ENCODE results near the gene CST4. TPM values are rescaled to one million over a fixed set of nuclear protein-coding genes. Genes with fewer than 3 reads are reported as not detected.

CST4 gene
- total and polyA plus RNA-seq, 10 of the 15 experiments (the other 5 are each of a cell fraction or from before 2014, with no cell fraction given) = not detected

GRCh38 chr20:23659989-23660837 lies 28.6 kb downstream of the CST4 start:
- no peak overlapping the region for H3K4me2 ChIP-seq (ENCODE audit: control insufficient read depth, insufficient read depth)
- in situ Hi-C loops (cut with MboI) = no loop called here
- H3K9ac ChIP-seq (ENCODE audit: control insufficient read depth, insufficient read depth, low read length) = no peak overlapping the region
- no peak overlapping the region for H3K27ac ChIP-seq (ENCODE audit: control insufficient read depth, insufficient read depth)
- FAIRE-seq = no peak
- ATAC-seq = no peak
- no peak overlapping the region for H2AFZ ChIP-seq (ENCODE audit: control insufficient read depth, low read depth, low read length)
- ChIA-PET RAD21 (ENCODE audit: unreplicated experiment) (no interaction called here), POLR2A (no interaction called here), CTCF (no interaction called here), SMC1A (ENCODE audit: uncharacterized antibody, unreplicated experiment) (no interaction called here)
- H3K79me2 ChIP-seq (ENCODE audit: control insufficient read depth, insufficient read depth, low read length) = no peaks in the 10 kb centered on the region
- no peaks in the 10 kb centered on the region for H3K9me3 ChIP-seq (replicated peaks; ENCODE audit: control insufficient read depth, insufficient read depth, low read length)
- no peak for DNase-seq (ENCODE audit: low read depth, low spot score)
- H3K36me3 ChIP-seq (ENCODE audit: control insufficient read depth in 2 of 2, insufficient read depth in 2 of 2, low read length in 1 of 2) = no peaks in the 10 kb centered on the region
- H3K27me3 ChIP-seq (replicated peaks in 1 of 2; ENCODE audit: control insufficient read depth in 2 of 2, insufficient read depth in 2 of 2, low read length in 1 of 2) = no peaks in the 10 kb centered on the region
- TF ChIP-seq WRNIP1 (IDR thresholded peaks at IDR 0.05; ENCODE audit: borderline replicate concordance, low read depth, low read length) (no peak), GABPA (IDR thresholded peaks at IDR 0.05; ENCODE audit: low read depth) (no peak), FOS (IDR thresholded peaks at IDR 0.05; ENCODE audit: borderline replicate concordance, extremely low read depth, insufficient read length) (no peak), PKNOX1 (IDR thresholded peaks at IDR 0.05) (no peak), SMAD5 (IDR thresholded peaks at IDR 0.05; ENCODE audit: low read depth) (no peak), ZBTB33 (IDR thresholded peaks at IDR 0.05) (no peak), RB1 (IDR thresholded peaks at IDR 0.05; ENCODE audit: borderline replicate concordance) (no peak), RUNX3 (IDR thresholded peaks at IDR 0.05; ENCODE audit: low read length) (no peak), BHLHE40 (IDR thresholded peaks at IDR 0.05; ENCODE audit: borderline replicate concordance in 1 of 2, low read depth in 2 of 2, low read length in 1 of 2) (no peak), IRF5 (IDR thresholded peaks at IDR 0.05; ENCODE audit: borderline replicate concordance) (0 out of 2 replicates have a peak, but pooled peaks have one; percentile 32), FOXK2 (IDR thresholded peaks at IDR 0.05) (0 out of 2 replicates have a peak, but pooled peaks have one; percentile 41), BCL3 (IDR thresholded peaks at IDR 0.05; ENCODE audit: borderline replicate concordance, insufficient read depth, low read depth, low read length, poor library complexity, severe bottlenecking) (peak; percentile 48)
- peaks cover 6% of the 10 kb centered on the region for H3K4me1 ChIP-seq (ENCODE audit: control insufficient read depth, insufficient read depth, low read length)
- BruUV-seq (replicated peaks) = no TSS peak
- H4K20me1 ChIP-seq (ENCODE audit: control insufficient read depth, insufficient read depth) = no peaks in the 10 kb centered on the region
- intact Hi-C loops (cut with micrococcal nuclease; ENCODE audit: unreplicated experiment) = no loop called here
- no peak overlapping the region for H3K4me3 ChIP-seq
- WGBS (ENCODE audit: insufficient coverage, insufficient replicate concordance, low lambda C conversion rate, missing lambda C conversion rate) = 21% methylated on average over 8 of the region's 8 CpGs

Measured in GM12878 (cell line).